ENCODE measurements around the gene SDE2. TPM values are rescaled to one million over a fixed set of nuclear protein-coding genes. Genes with fewer than 3 reads are reported as not detected.

The SDE2 gene
- total and polyA plus RNA-seq, 2 of the 8 experiments (the other 6 are each of a cell fraction or from before 2014, with no cell fraction given): 8.5 to 16.7 TPM

DNA sequence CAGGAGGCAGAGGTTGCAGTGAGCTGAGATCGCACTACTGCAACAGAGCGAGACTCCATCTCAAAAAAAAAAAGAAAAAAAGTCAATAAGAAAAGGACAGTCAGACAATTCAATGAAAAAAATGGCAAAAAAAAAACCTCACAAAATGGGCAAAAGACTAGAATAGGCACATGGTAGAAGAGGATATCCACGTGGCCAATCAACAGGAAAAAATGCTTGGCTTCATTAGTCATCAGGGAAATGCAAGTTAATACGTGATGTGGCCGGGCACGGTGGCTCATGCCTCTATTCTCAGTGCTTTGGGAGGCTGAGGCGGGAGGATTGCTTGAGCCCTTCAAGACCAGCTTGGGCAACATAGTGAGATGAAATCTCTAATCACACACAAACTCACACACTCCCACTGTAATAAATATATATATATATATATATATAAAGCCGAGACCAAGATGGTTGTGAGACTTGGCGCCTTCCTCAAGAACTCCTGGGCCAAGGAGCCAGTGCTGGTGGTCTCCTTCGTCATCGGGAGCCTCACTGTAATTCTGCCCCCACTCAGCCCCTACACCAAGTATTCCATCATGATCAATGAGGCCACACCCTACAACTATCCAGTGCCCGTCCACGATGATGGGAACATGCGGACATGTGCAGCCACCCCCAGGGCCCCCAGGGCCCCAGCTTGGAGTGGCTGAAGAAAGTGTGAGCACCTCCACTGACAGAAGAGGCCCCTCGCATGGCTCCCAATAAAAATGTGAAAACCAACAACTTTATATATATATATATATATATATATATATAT, 35.2 kb downstream of the SDE2 start:
- H2BK12ac ChIP-seq (ENCODE audit: low read depth, low read length): no peak overlapping the region
- H3K14ac ChIP-seq (ENCODE audit: insufficient read length): no peak overlapping the region
- no peak overlapping the region for H3K4ac ChIP-seq (replicated peaks; ENCODE audit: insufficient read length, low read depth, low read length)
- no peak overlapping the region for H2AFZ ChIP-seq (ENCODE audit: low read length)
- FAIRE-seq (no peak), DNase-seq (ENCODE audit: low read depth in 1 of 2, low spot score in 2 of 2) (no peak)
- H4K91ac ChIP-seq (replicated peaks; ENCODE audit: insufficient read length, low read length): no peak overlapping the region
- H3K18ac ChIP-seq (ENCODE audit: extremely low read depth, low read length): no peak overlapping the region
- H2BK20ac ChIP-seq (ENCODE audit: low read length): no peak overlapping the region
- no peak overlapping the region for H2AK5ac ChIP-seq (ENCODE audit: low read depth, low read length)
- no peak overlapping the region for H4K5ac ChIP-seq (ENCODE audit: insufficient read length, low read depth, low read length)
- no peak overlapping the region for H4K8ac ChIP-seq (ENCODE audit: extremely low read depth, insufficient read depth, low read length)
- H3K36me3 ChIP-seq (ENCODE audit: control insufficient read depth in 2 of 4, insufficient read depth in 4 of 4, low read length in 3 of 4): no peaks in the 10 kb centered on the region
- no peaks in the 10 kb centered on the region for H3K23me2 ChIP-seq (ENCODE audit: low read depth, low read length)
- H3K56ac ChIP-seq (replicated peaks; ENCODE audit: insufficient read length, low read depth, low read length): no peak overlapping the region
- 93% methylated on average over 14 of the region's 15 CpGs; no CpG with 5 or more reads in 1 of the 2 experiments for WGBS, 2 experiments (ENCODE audit: extremely low coverage in 1 of 2, insufficient coverage in 1 of 2, insufficient read length in 1 of 2, insufficient replicate concordance in 2 of 2, low coverage in 1 of 2, low lambda C conversion rate in 2 of 2, missing lambda C conversion rate in 1 of 2)
- H2BK15ac ChIP-seq (ENCODE audit: low read length): no peak overlapping the region
- no peaks in the 10 kb centered on the region for H3K4me1 ChIP-seq (replicated peaks in 1 of 4; ENCODE audit: control insufficient read depth in 3 of 4, insufficient read depth in 4 of 4, low read length in 3 of 4)
- H2BK120ac ChIP-seq (replicated peaks; ENCODE audit: low read depth, low read length): no peak overlapping the region
- no peak overlapping the region for H3K4me3 ChIP-seq (ENCODE audit: extremely low read depth in 1 of 4, insufficient read depth in 2 of 4, low read depth in 3 of 4, low read length in 4 of 4)
- no peaks in the 10 kb centered on the region for H3K79me1 ChIP-seq (ENCODE audit: low read depth, low read length)
- H3K27me3 ChIP-seq (replicated peaks in 1 of 4; ENCODE audit: control insufficient read depth in 3 of 4, extremely low read depth in 1 of 4, insufficient read depth in 3 of 4, low read length in 3 of 4): no peaks in the 10 kb centered on the region
- no peak overlapping the region for H3K4me2 ChIP-seq (ENCODE audit: insufficient read depth in 1 of 2, low read depth in 2 of 2, low read length in 2 of 2)
- no peak overlapping the region for H3K9ac ChIP-seq (replicated peaks in 1 of 4; ENCODE audit: extremely low read depth in 1 of 4, low read depth in 3 of 4, low read length in 3 of 4)
- no peaks in the 10 kb centered on the region for H3K79me2 ChIP-seq (ENCODE audit: control insufficient read depth in 1 of 2, insufficient read depth in 2 of 2, low read length in 2 of 2)
- ChIA-PET POLR2A (ENCODE audit: partially characterized antibody) (interaction anchor here (0.6 to 1.4 kb wide), 3 partner anchors 18 to 105 kb away, joined by 3 to 4 read pairs (median 3); no protein-coding TSS in a partner anchor), CTCF (ENCODE audit: partially characterized antibody) (interaction anchor here (0.6 to 7.4 kb wide), 19 partner anchors 9 to 489 kb away, joined by 3 to 86 read pairs (median 6); partner anchors contain the start of genes LEFTY2 and SDE2)
- no peaks in the 10 kb centered on the region for H3K9me3 ChIP-seq (ENCODE audit: insufficient read depth in 2 of 2, low read depth in 1 of 2, low read length in 1 of 2)
- no peak overlapping the region for H3K23ac ChIP-seq (ENCODE audit: insufficient read length)
- no peak overlapping the region for H3K27ac ChIP-seq (ENCODE audit: low read depth, low read length)
- H4K20me1 ChIP-seq (replicated peaks in 1 of 2; ENCODE audit: control insufficient read depth in 1 of 2, insufficient read depth in 2 of 2, low read length in 2 of 2): no peaks in the 10 kb centered on the region
- H2BK5ac ChIP-seq (ENCODE audit: low read depth, low read length): no peak overlapping the region
- TF ChIP-seq GABPA (IDR thresholded peaks at IDR 0.05; ENCODE audit: borderline replicate concordance, insufficient read depth, low read length): no peak
- no peak for TF ChIP-seq NANOG (IDR thresholded peaks at IDR 0.05; ENCODE audit: insufficient read depth, low read depth, low read length, poor library complexity, severe bottlenecking)
- TF ChIP-seq TAF1 (IDR thresholded peaks at IDR 0.05; ENCODE audit: low read depth, low read length): no peak
- no peak for TF ChIP-seq HDAC2 (IDR thresholded peaks at IDR 0.05; ENCODE audit: borderline replicate concordance in 1 of 2, low read depth in 2 of 2, low read length in 2 of 2)
- TF ChIP-seq KDM5A (IDR thresholded peaks at IDR 0.05; ENCODE audit: low read length): no peak
- no peak for TF ChIP-seq BRCA1 (IDR thresholded peaks at IDR 0.05; ENCODE audit: low read depth, low read length)
- TF ChIP-seq, protein P1, sequence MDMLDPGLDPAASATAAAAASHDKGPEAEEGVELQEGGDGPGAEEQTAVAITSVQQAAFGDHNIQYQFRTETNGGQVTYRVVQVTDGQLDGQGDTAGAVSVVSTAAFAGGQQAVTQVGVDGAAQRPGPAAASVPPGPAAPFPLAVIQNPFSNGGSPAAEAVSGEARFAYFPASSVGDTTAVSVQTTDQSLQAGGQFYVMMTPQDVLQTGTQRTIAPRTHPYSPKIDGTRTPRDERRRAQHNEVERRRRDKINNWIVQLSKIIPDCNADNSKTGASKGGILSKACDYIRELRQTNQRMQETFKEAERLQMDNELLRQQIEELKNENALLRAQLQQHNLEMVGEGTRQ (IDR thresholded peaks at IDR 0.05; ENCODE audit: low read length): no peak
- no peak for TF ChIP-seq HDAC6 (IDR thresholded peaks at IDR 0.05; ENCODE audit: low read depth, low read length)
- TF ChIP-seq POLR2A (IDR thresholded peaks at IDR 0.05; ENCODE audit: control extremely low read depth in 1 of 2, low read depth in 2 of 2, low read length in 2 of 2): no peak
- no peak for TF ChIP-seq JUN (IDR thresholded peaks at IDR 0.05; ENCODE audit: low read depth, low read length)
- TF ChIP-seq POLR2AphosphoS5 (IDR thresholded peaks at IDR 0.05; ENCODE audit: low read depth, low read length): no peak
- no peak for TF ChIP-seq RXRA (IDR thresholded peaks at IDR 0.05; ENCODE audit: insufficient read depth, low read depth, low read length)

All from H1 (cell line).